Karpas-422 (cell line): ENCODE results near the gene THOC5. TPM values are rescaled to one million over a fixed set of nuclear protein-coding genes. Genes with fewer than 3 reads are reported as not detected.
"Not testable (repeated sequence)": the region's sequence is repeated elsewhere in the genome, so short reads cannot be mapped to it uniquely, and the experiment has no call there.

Experiments
- DNase-seq: peaks from one replicate; pipeline ENCODE4 v3.0.0-alpha.2; 2015
- H2AFZ ChIP-seq: fragments of 200-600 bp; sonication (generic); 2 replicates; pipeline ENCODE4 v1.6.1; 2014; ENCODE audit warnings: antibody characterized with exemption, low read length, mixed read lengths
- H3K27ac ChIP-seq: fragments of 200-600 bp; sonication (generic); 2 replicates; pipeline ENCODE4 v1.5.1; 2014; ENCODE audit warnings: mild to moderate bottlenecking, low read length, moderate library complexity
- H3K27me3 ChIP-seq: fragments of 200-600 bp; sonication (generic); 2 replicates; pipeline ENCODE4 v1.6.1; 2014; ENCODE audit warnings: low read length, mixed read lengths
- H3K36me3 ChIP-seq: fragments of 200-600 bp; sonication (generic); 2 replicates; pipeline ENCODE4 v1.6.1; 2014; ENCODE audit warnings: low read length, mixed read lengths; ENCODE audit not compliant: insufficient read depth
- H3K4me1 ChIP-seq: fragments of 200-600 bp; sonication (generic); 2 replicates; pipeline ENCODE4 v1.6.1; 2014; ENCODE audit warnings: mild to moderate bottlenecking, low read length, mixed read lengths
- H3K4me2 ChIP-seq: fragments of 200-600 bp; sonication (generic); 2 replicates; pipeline ENCODE4 v1.6.1; 2014; ENCODE audit warnings: low read length, low read depth, mild to moderate bottlenecking; ENCODE audit not compliant: poor library complexity, severe bottlenecking
- H3K4me3 ChIP-seq: fragments of 200-600 bp; sonication (generic); 2 replicates; pipeline ENCODE4 v1.5.1; 2014; ENCODE audit warnings: mild to moderate bottlenecking, antibody characterized with exemption, low read length, mixed read lengths
- H3K79me2 ChIP-seq: fragments of 200-600 bp; sonication (generic); 2 replicates; pipeline ENCODE4 v1.6.1; 2014; ENCODE audit warnings: mild to moderate bottlenecking, low read length, mixed read lengths
- H3K9ac ChIP-seq: fragments of 200-600 bp; sonication (generic); 2 replicates; pipeline ENCODE4 v1.6.0; 2014; ENCODE audit warnings: low read length
- H3K9me2 ChIP-seq: fragments of 200-600 bp; sonication (generic), shearing (Covaris generic); replicated peaks from 2 replicates; pipeline ENCODE4 v1.6.0; 2014; ENCODE audit warnings: mild to moderate bottlenecking, low read length, moderate library complexity; ENCODE audit not compliant: insufficient read depth
- H3K9me3 ChIP-seq: fragments of 300-700, 200-600 bp; sonication (generic); 2 replicates; pipeline ENCODE4 v1.6.1; 2014; ENCODE audit warnings: low read length, mixed read lengths
- H4K20me1 ChIP-seq: fragments of 200-600 bp; sonication (generic); 2 replicates; pipeline ENCODE4 v1.6.1; 2014; ENCODE audit warnings: mild to moderate bottlenecking, antibody characterized with exemption, low read length, low read depth; ENCODE audit not compliant: insufficient read depth
- total RNA-seq: library from RNA; depleted of rRNA; stranded (reverse); fragments of >200 nt; shearing (Covaris generic); gene quantifications from 2 replicates; pipeline ENCODE4 v1.2.3, GENCODE V29; 2014; ENCODE audit warnings: low replicate concordance

THOC5 gene
- total RNA-seq, 1 experiment from 2014 or later = 54.0 TPM

DNA sequence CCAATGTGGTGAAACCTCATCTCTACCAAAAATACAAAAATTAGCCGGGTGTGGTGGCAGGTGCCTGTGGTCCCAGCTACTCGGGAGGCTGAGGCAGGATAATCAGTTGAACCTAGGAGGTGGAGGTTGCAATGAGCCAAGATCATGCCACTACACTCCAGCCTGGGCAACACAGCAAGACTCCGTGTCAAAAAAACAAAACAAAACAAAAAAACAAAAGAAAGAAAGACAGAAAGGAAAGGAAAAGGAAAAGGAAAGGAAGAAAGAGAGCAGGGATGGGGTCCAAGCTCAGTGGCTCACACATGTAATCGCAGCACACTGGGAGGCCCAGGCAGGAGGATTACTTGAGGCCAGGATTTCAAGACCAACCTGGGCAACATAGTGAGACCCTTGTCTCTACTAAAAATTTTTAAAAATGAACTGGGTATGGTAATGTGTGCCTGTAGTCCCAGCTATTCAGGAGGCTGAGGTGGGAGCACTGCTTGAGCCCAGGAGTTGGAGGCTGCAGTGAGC is 32.7 kb upstream of the THOC5 start:
- DNase-seq, H3K4me2 ChIP-seq, H3K4me3 ChIP-seq, H3K27ac ChIP-seq, H3K79me2 ChIP-seq, H3K9me3 ChIP-seq, H3K9ac ChIP-seq, H3K9me2 ChIP-seq, H3K36me3 ChIP-seq, H3K4me1 ChIP-seq, H2AFZ ChIP-seq, H4K20me1 ChIP-seq, H3K27me3 ChIP-seq: not testable (repeated sequence)

DNA sequence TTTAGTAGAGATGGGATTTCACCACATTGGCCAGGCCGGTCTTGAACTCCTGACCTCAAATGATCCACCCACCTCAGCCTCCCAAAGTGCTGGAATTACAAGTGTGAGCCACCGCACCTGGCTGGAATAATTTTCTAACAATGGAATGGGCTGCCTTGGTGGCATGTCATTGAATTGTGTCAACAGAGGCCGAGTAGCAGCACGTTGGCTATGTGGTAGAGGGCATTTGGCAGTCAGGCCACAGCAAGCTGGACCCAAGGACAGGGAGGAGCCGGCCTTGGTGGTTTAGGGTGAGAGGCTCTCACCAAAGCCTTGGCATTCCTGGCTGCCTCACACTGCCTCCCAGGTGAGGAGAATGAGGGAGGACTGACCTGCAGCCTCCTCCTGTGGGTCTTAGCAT is 31.4 kb upstream of the THOC5 start:
- H3K9me2 ChIP-seq = no peaks in the 10 kb centered on the region
- no peaks in the 10 kb centered on the region for H3K27me3 ChIP-seq
- peaks cover 7% of the 10 kb centered on the region for H3K4me1 ChIP-seq
- H3K4me3 ChIP-seq = no peak overlapping the region
- H3K79me2 ChIP-seq = peaks cover 12% of the 10 kb centered on the region
- DNase-seq = no peak
- H3K9ac ChIP-seq = no peak overlapping the region
- no peaks in the 10 kb centered on the region for H3K9me3 ChIP-seq
- no peaks in the 10 kb centered on the region for H3K36me3 ChIP-seq
- H3K4me2 ChIP-seq = no peak overlapping the region
- no peak overlapping the region for H3K27ac ChIP-seq
- no peaks in the 10 kb centered on the region for H4K20me1 ChIP-seq
- no peak overlapping the region for H2AFZ ChIP-seq

DNA sequence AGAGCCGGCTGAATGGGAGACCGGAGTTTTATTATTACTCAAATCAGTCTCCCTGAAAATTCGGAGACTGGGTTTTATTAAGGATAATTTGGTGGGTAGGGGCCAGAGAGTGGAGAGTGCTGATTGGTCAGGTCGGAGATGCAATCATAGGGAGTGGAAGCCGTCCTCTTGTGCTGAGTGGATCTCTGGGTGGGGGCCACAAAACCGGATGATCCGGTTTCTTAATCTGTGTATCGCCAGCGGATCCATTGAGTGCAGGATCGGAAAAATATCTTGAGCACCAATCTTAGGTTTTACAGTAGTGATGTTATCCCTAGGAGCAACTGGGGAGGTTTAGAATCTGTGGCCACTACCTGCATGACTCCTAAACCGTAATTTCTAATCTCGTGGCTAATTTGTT is 28.2 kb upstream of the THOC5 start:
- H3K27ac ChIP-seq = no peak overlapping the region
- H4K20me1 ChIP-seq = no peaks in the 10 kb centered on the region
- DNase-seq = no peak
- H3K9me3 ChIP-seq = no peaks in the 10 kb centered on the region
- peaks cover 12% of the 10 kb centered on the region for H3K4me1 ChIP-seq
- no peaks in the 10 kb centered on the region for H3K27me3 ChIP-seq
- no peaks in the 10 kb centered on the region for H3K36me3 ChIP-seq
- H3K4me3 ChIP-seq = peak overlapping the region; percentile 82
- H2AFZ ChIP-seq = no peak overlapping the region
- peak overlapping the region; percentile 80 for H3K4me2 ChIP-seq
- peak overlapping the region; percentile 33; the same call in 1 of the 2 replicates for H3K9ac ChIP-seq
- peaks cover 26% of the 10 kb centered on the region for H3K79me2 ChIP-seq
- no peaks in the 10 kb centered on the region for H3K9me2 ChIP-seq

DNA sequence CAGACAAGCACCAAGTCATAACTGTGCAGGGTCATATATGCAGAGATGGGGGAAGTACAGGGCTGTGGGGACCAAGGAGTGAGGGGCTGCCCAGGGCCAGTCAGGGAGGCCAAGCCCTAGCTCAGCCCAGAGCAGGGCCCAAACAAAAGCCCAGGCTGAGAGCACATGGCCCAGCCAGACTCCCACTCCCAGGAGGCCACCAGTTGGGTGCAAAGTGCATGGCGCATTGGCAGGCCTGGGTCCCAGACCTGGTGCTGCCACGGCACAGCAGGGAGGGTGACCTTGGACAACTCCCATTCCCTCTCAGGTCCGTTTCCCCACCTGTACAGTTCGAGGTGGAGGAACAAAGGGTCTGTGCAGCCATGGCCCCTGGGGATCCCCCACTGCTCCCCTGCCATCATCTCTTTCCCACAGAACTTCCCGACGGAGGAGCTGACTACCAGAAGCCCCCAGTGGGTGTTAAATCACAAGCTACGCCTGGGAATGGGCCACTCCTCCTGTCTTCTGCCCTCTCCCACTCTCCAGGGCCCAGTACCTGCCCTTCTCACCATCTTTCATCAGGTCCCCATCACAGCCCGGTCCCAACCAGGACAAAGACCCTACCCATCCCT is 26.7 kb upstream of the THOC5 start:
- Histone ChIP-seq H3K27me3 (no peaks in the 10 kb centered on the region), H3K9ac (peak overlapping the region; percentile 89), H3K9me2 (no peaks in the 10 kb centered on the region), H3K79me2 (peaks cover 26% of the 10 kb centered on the region), H3K4me2 (peak overlapping the region; percentile 80), H2AFZ (peak overlapping the region; percentile 60; the same call in 1 of the 2 replicates), H3K4me3 (peak overlapping the region; percentile 82), H3K9me3 (no peaks in the 10 kb centered on the region), H3K27ac (peak overlapping the region; percentile 47), H3K36me3 (no peaks in the 10 kb centered on the region), H4K20me1 (no peaks in the 10 kb centered on the region), H3K4me1 (peaks cover 12% of the 10 kb centered on the region)
- DNase-seq = peak; percentile 59

DNA sequence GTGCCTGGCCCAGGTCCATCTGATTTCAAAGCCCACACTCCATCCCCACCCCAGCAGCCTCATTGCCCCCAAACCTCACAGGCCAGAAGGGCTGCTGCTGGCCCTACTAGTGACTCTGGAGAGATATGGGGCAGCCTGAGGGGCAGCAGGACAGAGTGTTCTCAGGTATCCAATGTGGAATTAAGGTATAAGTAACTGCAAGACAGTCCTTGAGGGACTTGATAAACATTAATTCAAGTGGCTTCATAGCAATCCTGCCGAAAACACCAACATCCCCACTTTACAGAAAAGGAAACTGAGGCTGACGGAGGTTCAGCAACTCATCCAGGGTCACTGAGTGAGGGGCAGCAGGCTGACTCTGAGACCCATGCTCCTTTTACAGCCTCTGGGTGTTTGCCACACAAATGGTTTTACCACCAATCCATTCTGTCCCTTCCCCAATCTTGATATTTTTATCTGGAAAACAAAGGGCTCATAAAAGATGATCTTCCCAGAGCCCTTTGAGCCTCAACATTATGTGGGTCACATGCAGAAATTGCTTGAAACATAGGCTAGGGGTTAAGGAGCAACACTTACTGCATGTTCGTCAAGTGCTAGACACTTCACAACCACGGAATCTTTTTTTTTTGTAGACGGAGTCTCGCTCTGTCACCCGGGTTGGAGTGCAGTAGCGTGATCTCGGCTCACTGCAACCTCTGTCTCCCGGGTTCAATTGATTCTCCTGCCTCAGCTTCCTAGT is 25.1 kb upstream of the THOC5 start:
- Histone ChIP-seq H2AFZ (no peak overlapping the region), H3K4me2 (no peak overlapping the region), H4K20me1 (no peaks in the 10 kb centered on the region), H3K4me3 (no peak overlapping the region), H3K9ac (no peak overlapping the region), H3K36me3 (no peaks in the 10 kb centered on the region), H3K27me3 (no peaks in the 10 kb centered on the region), H3K27ac (no peak overlapping the region), H3K79me2 (peaks cover 26% of the 10 kb centered on the region), H3K9me3 (no peaks in the 10 kb centered on the region), H3K9me2 (no peaks in the 10 kb centered on the region), H3K4me1 (peaks cover 12% of the 10 kb centered on the region)
- DNase-seq = no peak

DNA sequence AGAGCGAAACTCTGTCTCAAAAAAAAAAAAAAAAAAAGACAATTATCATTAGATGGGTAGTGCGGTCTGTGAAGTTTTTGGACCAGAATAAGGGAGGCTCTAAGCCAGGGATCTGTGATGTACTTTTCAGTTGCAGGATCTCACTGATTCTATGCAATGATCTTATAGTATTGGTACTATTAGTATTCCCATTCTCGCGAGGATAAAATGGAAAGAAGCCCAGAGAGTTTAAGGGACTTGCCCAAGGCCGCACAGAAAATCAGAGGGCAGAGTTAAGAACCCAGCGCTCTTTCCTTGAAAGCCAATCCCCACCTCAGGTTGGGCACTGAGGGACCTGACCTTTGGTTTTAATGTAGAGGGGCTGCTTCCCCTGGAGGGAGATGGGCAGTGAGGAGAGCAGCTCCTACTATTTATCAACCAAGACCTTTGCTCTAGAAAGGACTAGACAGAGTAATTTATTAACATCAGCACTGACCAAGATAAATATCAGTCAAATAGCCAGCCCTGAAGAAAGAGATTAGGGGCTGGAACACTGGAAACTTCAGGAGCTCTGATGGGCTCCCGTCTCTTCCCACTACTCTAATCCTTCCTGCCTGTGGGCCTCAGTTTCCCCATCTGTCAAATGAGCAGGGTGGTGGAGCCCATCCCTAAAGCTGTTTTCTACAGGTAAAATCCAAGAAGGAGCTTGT is 21.3 kb upstream of the THOC5 start:
- Histone ChIP-seq H3K4me1 (peaks cover 4% of the 10 kb centered on the region), H3K9me3 (no peaks in the 10 kb centered on the region), H3K9me2 (no peaks in the 10 kb centered on the region), H3K9ac (no peak overlapping the region), H2AFZ (no peak overlapping the region), H3K36me3 (no peaks in the 10 kb centered on the region), H3K4me3 (no peak overlapping the region), H3K79me2 (peaks cover 13% of the 10 kb centered on the region), H4K20me1 (no peaks in the 10 kb centered on the region), H3K27me3 (no peaks in the 10 kb centered on the region), H3K27ac (no peak overlapping the region), H3K4me2 (no peak overlapping the region)
- DNase-seq = no peak

DNA sequence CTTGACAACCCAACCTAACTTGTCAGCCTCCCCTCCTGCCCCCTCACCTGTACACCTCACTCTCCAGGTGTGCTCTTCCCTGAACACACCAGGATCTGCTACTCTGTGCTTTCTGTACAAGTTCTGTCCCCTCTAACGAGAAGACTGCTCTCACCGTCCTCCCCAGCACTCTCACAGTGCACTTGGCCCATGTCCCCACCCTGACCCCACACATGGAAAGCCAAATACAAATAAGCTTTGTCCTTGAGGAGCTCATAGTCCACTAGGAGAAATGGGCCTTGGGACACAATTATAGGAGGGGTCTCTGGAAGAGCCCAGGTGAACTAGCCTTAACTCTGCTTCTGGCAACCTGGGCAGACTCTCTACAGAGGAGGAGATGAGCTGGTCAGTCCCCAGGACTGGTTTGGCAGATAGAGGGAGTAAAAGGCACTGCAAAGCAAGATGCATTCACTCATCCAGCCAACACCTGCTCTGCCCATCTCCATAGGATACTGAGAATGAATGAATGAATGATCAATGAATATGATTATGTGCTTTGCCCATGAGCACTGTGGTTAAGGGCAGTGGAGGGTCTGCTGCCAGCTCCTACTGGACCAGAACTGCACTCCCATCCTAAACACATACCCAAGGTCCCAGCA is 17.5 kb upstream of the THOC5 start:
- Histone ChIP-seq H3K9ac (no peak overlapping the region), H3K9me3 (no peaks in the 10 kb centered on the region), H3K27ac (no peak overlapping the region), H3K27me3 (no peaks in the 10 kb centered on the region), H3K4me3 (no peak overlapping the region), H3K4me1 (no peaks in the 10 kb centered on the region), H4K20me1 (no peaks in the 10 kb centered on the region), H3K9me2 (no peaks in the 10 kb centered on the region), H3K4me2 (no peak overlapping the region), H3K79me2 (no peaks in the 10 kb centered on the region), H3K36me3 (peaks cover 4% of the 10 kb centered on the region; the same call in 1 of the 2 replicates), H2AFZ (no peak overlapping the region)
- no peak for DNase-seq

DNA sequence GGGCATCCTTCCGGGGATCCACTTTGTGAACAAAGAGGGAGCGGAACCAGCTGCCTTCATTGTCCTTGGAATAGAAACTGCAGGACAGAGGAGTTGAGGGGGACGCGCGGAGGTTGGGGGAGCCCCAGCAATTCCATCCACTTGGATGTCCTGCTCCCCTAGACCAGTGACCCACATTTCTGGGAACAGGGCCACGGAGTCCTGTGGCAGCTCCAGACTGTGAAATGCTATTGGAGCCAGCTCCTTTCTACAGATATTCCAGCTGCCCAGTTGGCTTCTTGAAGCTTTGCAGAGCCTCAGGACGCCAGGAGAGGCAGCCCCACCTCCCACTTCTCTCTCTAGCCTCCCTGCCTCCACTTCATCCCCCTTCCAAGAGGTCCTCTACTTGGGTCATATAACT is 16.9 kb upstream of the THOC5 start:
- H3K4me1 ChIP-seq = no peaks in the 10 kb centered on the region
- no peaks in the 10 kb centered on the region for H3K9me2 ChIP-seq
- H3K27me3 ChIP-seq = no peaks in the 10 kb centered on the region
- peaks cover 4% of the 10 kb centered on the region; the same call in 1 of the 2 replicates for H3K36me3 ChIP-seq
- H3K4me2 ChIP-seq = no peak overlapping the region
- H4K20me1 ChIP-seq = no peaks in the 10 kb centered on the region
- H3K9me3 ChIP-seq = no peaks in the 10 kb centered on the region
- no peaks in the 10 kb centered on the region for H3K79me2 ChIP-seq
- no peak overlapping the region for H3K4me3 ChIP-seq
- no peak for DNase-seq
- H3K27ac ChIP-seq = no peak overlapping the region
- H2AFZ ChIP-seq = no peak overlapping the region
- H3K9ac ChIP-seq = no peak overlapping the region
